K562 (cell line): Measurements from ENCODE around the gene TMEM135. TPM values are rescaled to one million over a fixed set of nuclear protein-coding genes. Genes with fewer than 3 reads are reported as not detected.

ENCODE experiments used
- ATAC-seq: fragments of 200-7000 bp; cut with Tn5 transposase; 3 replicates; pipeline ENCODE4 v1.9.1; 2020; ENCODE audit warnings: moderate library complexity
- BruUV-seq: library from RNA; stranded (reverse); fragments of 400-500 nt; replicated peaks from 2 replicates; lab custom pipeline; 2021; lab: Mats Ljungman, UMichigan
- CTCF ChIA-PET: fragments of 300-600 bp; formaldehyde crosslinking; extraction: SDS; loops from one replicate; lab custom pipeline; 2021; ENCODE audit warnings: low intra/inter-chr PET ratio; lab: Yijun Ruan, JAX
- POLR2A ChIA-PET: fragments of 300-600, 350-650 bp; sonication (Branson Sonifier 250); formaldehyde crosslinking; extraction: SDS; loops from one replicate; lab custom pipeline; 2021; ENCODE audit warnings: antibody characterized with exemption, inconsistent platforms; lab: Yijun Ruan, JAX
- DNase-seq, 4 experiments: peaks; one replicate each; pipeline versions ENCODE4 v3.0.0 to v3.0.0-alpha.2; 2011 to 2018; ENCODE audit warnings: low spot score in 3 of 4, mixed read lengths in 3 of 4; ENCODE audit errors: extremely low read depth in 1 of 4
- FAIRE-seq: peaks from 2 replicates; lab custom pipeline; 2011; peaks lifted over from hg19 to GRCh38; lab: Jason Lieb, UNC
- H2AFZ ChIP-seq: 2 replicates; pipeline ENCODE4 v1.6.0; 2011; ENCODE audit warnings: low read depth, low read length, control low read depth, inconsistent platforms
- H3K27ac ChIP-seq: fragments of 200-600 bp; 3 replicates; pipeline ENCODE4 v1.8.0; 2011; ENCODE audit warnings: low read depth, mild to moderate bottlenecking, control low read depth, inconsistent platforms, low read length, moderate library complexity, mixed read lengths; ENCODE audit errors: extremely low read depth
- H3K27me3 ChIP-seq, 2 experiments: fragments of 300-600 bp in 1 of 2; 2 replicates in 1 of 2; 3 replicates in 1 of 2; pipeline versions ENCODE4 v1.6.0 to v1.8.0; 2011; ENCODE audit warnings: inconsistent platforms in 2 of 2, low read length in 2 of 2, mild to moderate bottlenecking in 1 of 2, mixed read lengths in 1 of 2, moderate library complexity in 1 of 2; ENCODE audit not compliant: control insufficient read depth in 2 of 2, insufficient read depth in 2 of 2
- H3K36me3 ChIP-seq: fragments of 300-600 bp; 3 replicates; pipeline ENCODE4 v1.8.0; 2011; ENCODE audit warnings: mild to moderate bottlenecking, low read length, inconsistent platforms; ENCODE audit not compliant: control insufficient read depth, insufficient read depth
- H3K4me1 ChIP-seq, 2 experiments: fragments of 200-600 bp in 1 of 2; replicated peaks in 1 of 2; 2 replicates in 1 of 2; 3 replicates in 1 of 2; pipeline versions ENCODE4 v1.5.1 to v1.8.0; 2011; ENCODE audit warnings: inconsistent platforms in 2 of 2, low read length in 2 of 2, mild to moderate bottlenecking in 1 of 2, mixed read lengths in 1 of 2, moderate library complexity in 1 of 2; ENCODE audit not compliant: control insufficient read depth in 2 of 2, insufficient read depth in 2 of 2
- H3K4me2 ChIP-seq: 2 replicates; pipeline ENCODE4 v1.6.1; 2011; ENCODE audit warnings: low read length, control low read depth, inconsistent platforms, mixed read lengths; ENCODE audit not compliant: insufficient read depth
- H3K4me3 ChIP-seq: fragments of 200-600 bp; sonication (generic), shearing (Covaris generic); 2 replicates; pipeline ENCODE4 v1.5.1; 2016; ENCODE audit warnings: control low read depth, inconsistent platforms
- H3K79me2 ChIP-seq: fragments of 200-600 bp; 3 replicates; pipeline ENCODE4 v1.8.0; 2011; ENCODE audit warnings: low read length, inconsistent platforms; ENCODE audit not compliant: control insufficient read depth, insufficient read depth
- H3K9ac ChIP-seq, 2 experiments: 2 replicates each; pipeline versions ENCODE4 v1.6.0 to v1.6.1; 2011; ENCODE audit warnings: low read depth in 2 of 2, low read length in 2 of 2, control low read depth in 1 of 2, inconsistent platforms in 1 of 2, mild to moderate bottlenecking in 1 of 2, mixed read lengths in 1 of 2; ENCODE audit not compliant: insufficient read depth in 1 of 2
- H3K9me1 ChIP-seq: one replicate; pipeline ENCODE4 v1.6.0; 2011; ENCODE audit warnings: inconsistent platforms, mild to moderate bottlenecking, low read length, moderate library complexity; ENCODE audit not compliant: control insufficient read depth, insufficient read depth
- H3K9me3 ChIP-seq: replicated peaks from 2 replicates; pipeline ENCODE4 v1.5.1; 2011; ENCODE audit warnings: low read depth, low read length, inconsistent platforms; ENCODE audit not compliant: control insufficient read depth, insufficient read depth
- H4K20me1 ChIP-seq: replicated peaks from 2 replicates; pipeline ENCODE4 v1.6.1; 2011; ENCODE audit warnings: low read length, inconsistent platforms, mixed read lengths; ENCODE audit not compliant: control insufficient read depth, insufficient read depth
- BCOR ChIP-seq: fragments of 450-650 bp; IDR thresholded peaks from 2 replicates; pipeline ENCODE4 v1.6.1; 2016
- BDP1 ChIP-seq: IDR thresholded peaks from 3 replicates; pipeline ENCODE4 v1.6.1; 2011; ENCODE audit not compliant: insufficient read length, insufficient read depth
- CHAMP1 ChIP-seq: fragments of 450-650 bp; IDR thresholded peaks from 2 replicates; pipeline ENCODE4 v1.6.1; 2016; ENCODE audit warnings: mild to moderate bottlenecking
- CREM ChIP-seq: IDR thresholded peaks from 2 replicates; pipeline ENCODE4 v1.6.1; 2014; ENCODE audit warnings: antibody characterized with exemption, low read depth
- FOSL1 ChIP-seq: fragments of 200-800 bp; sonication (Bioruptor generic); conservative IDR thresholded peaks from 2 replicates; pipeline ENCODE4 v1.6.1; 2016; ENCODE audit warnings: missing genetic modification characterization, missing compliant biosample characterization
- HES1 ChIP-seq: fragments of 450-650 bp; IDR thresholded peaks from 2 replicates; pipeline ENCODE4 v1.6.1; 2016; ENCODE audit warnings: low read depth, mild to moderate bottlenecking, moderate library complexity
- HMGN3 ChIP-seq: IDR thresholded peaks from 2 replicates; pipeline ENCODE4 v1.6.1; 2011; ENCODE audit warnings: borderline replicate concordance, low read depth, mild to moderate bottlenecking, mixed read lengths, low read length; ENCODE audit not compliant: insufficient read length; ENCODE audit errors: extremely low read depth
- KAT8 ChIP-seq: fragments of 450-650 bp; IDR thresholded peaks from 2 replicates; pipeline ENCODE4 v1.6.1; 2016; ENCODE audit warnings: low read depth, mild to moderate bottlenecking
- MAFK ChIP-seq: IDR thresholded peaks from 2 replicates; pipeline ENCODE4 v1.6.1; 2011; ENCODE audit warnings: low read length, improper control_type of control experiment
- MEF2A ChIP-seq: IDR thresholded peaks from 2 replicates; pipeline ENCODE4 v1.6.1; 2011; ENCODE audit warnings: low read depth, mild to moderate bottlenecking, low read length, moderate library complexity; ENCODE audit not compliant: control insufficient read depth
- MTA2 ChIP-seq: fragments of 450-650 bp; IDR thresholded peaks from 2 replicates; pipeline ENCODE4 v1.6.1; 2016; ENCODE audit warnings: low read depth
- TRIM28 ChIP-seq: fragments of 450-650 bp; IDR thresholded peaks from 2 replicates; pipeline ENCODE4 v1.6.1; 2017
- ZC3H8 ChIP-seq: fragments of 450-650 bp; IDR thresholded peaks from 2 replicates; pipeline ENCODE4 v1.6.1; 2017
- ZFP36 ChIP-seq: fragments of 150-350 bp; IDR thresholded peaks from 2 replicates; pipeline ENCODE4 v1.6.1; 2018; ENCODE audit warnings: low read length, low read depth; ENCODE audit not compliant: partially characterized antibody
- ZFX ChIP-seq: sonication (generic); formaldehyde crosslinking; IDR thresholded peaks from 2 replicates; pipeline ENCODE4 v1.8.0; 2022; ENCODE audit warnings: mild to moderate bottlenecking, missing genetic modification reagents, moderate library complexity
- ZNF76 ChIP-seq: fragments of 250-450 bp; sonication (Bioruptor Pico); IDR thresholded peaks from 2 replicates; pipeline ENCODE4 v1.4.0; 2020; ENCODE audit warnings: mild to moderate bottlenecking, moderate library complexity, borderline replicate concordance
- WGBS: fragments of 100-300 bp; shearing (Covaris generic); methylation state at CpG from one replicate; pipeline ENCODE4 v1.1.6; 2016; ENCODE audit warnings: low coverage, mixed read lengths; ENCODE audit not compliant: insufficient coverage; ENCODE audit errors: missing lambda C conversion rate; 5-methylcytosine and 5-hydroxymethylcytosine counted together
- in situ Hi-C: fragments of 300-500 bp; cut with MboI; formaldehyde crosslinking; loops from 4 replicates; pipeline ENCODE4 v1.15.0; 2018; ENCODE audit warnings: inconsistent platforms, mixed read lengths
- intact Hi-C: fragments of 100-400 bp; cut with micrococcal nuclease; formaldehyde crosslinking; loops from 2 replicates; pipeline ENCODE4 v1.14.2; 2022
- polyA plus RNA-seq, 8 experiments: library from polyadenylated mRNA; depleted of rRNA in 4 of 8; stranded (reverse) in 5 of 8; unstranded in 3 of 8; fragments of >200 nt; fragmentation: Nextera tagmentation in 2 of 8; fragmentation: Illumina TruSeq in 1 of 8; extraction: Ambion mirVana in 2 of 8; extraction: Trizol in 1 of 8; gene quantifications; 2 replicates each; pipeline versions ENCODE4 v1.2.1 to v1.2.3, GENCODE V29; 2011 to 2014; ENCODE audit warnings: inconsistent platforms in 1 of 8, missing spikeins in 1 of 8
- total RNA-seq, 7 experiments: library from RNA; depleted of rRNA in 6 of 7; stranded (reverse); fragments of >200 nt in 6 of 7; fragmentation: Illumina TruSeq in 2 of 7; extraction: Trizol in 2 of 7; gene quantifications; 2 replicates each; pipeline versions ENCODE4 v1.2.1 to v1.2.3, GENCODE V29; 2011 to 2021; ENCODE audit warnings: low replicate concordance in 1 of 7
- TF ChIP-seq, protein P1 (sequence below): fragments of 450-650 bp; IDR thresholded peaks from 2 replicates; pipeline ENCODE4 v1.6.1; 2016; ENCODE audit warnings: antibody characterized with exemption
- TF ChIP-seq, protein P2 (sequence below), 3 experiments: IDR thresholded peaks in 2 of 3; conservative IDR thresholded peaks in 1 of 3; 2 replicates each; pipeline ENCODE4 v1.5.1; 2011 to 2012; ENCODE audit warnings: low read length in 3 of 3, mild to moderate bottlenecking in 3 of 3, control low read depth in 2 of 3, improper control_type of control experiment in 1 of 3, inconsistent platforms in 1 of 3, low read depth in 1 of 3, mixed read lengths in 1 of 3, moderate library complexity in 1 of 3; ENCODE audit not compliant: insufficient read depth in 2 of 3

Gene TMEM135
- total and polyA plus RNA-seq, 9 of the 15 experiments (the other 6 are each of a cell fraction or from before 2014, with no cell fraction given): 17.3 to 53.6 (median 24.9) TPM

DNA sequence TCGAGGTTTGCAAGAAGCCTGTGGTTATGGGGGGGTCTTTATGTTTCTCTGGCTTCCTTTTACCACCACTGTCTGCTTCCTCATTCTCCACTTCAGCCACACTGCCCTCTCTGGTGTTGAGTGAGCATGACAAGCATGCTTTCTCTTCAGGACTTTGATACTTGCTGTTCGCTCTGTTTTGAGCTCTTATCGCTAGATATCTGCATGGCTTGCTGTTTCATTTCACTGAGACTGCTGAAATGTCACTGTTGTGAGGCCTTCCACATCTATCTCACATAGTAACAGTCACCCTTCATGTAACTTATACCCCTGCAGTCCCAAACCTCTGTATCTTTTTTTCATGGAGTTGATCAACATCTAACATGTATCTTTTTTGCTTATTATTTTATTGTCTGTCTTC is 59.8 kb downstream of the TMEM135 start:
- Histone ChIP-seq H3K4me2 (peak overlapping the region; percentile 39), H3K27me3 (no peaks in the 10 kb centered on the region), H3K9ac (no peak overlapping the region), H3K4me1 (peaks cover 0 to 9% of the 10 kb centered on the region in 2 experiments; a peak in 2 of 5 replicates), H3K27ac (peak overlapping the region; percentile 48; the same call in 2 of the 3 replicates), H3K9me1 (no peaks in the 10 kb centered on the region), H2AFZ (peak overlapping the region; percentile 74), H3K79me2 (peaks cover 8% of the 10 kb centered on the region), H3K36me3 (peaks cover 32% of the 10 kb centered on the region), H4K20me1 (no peaks in the 10 kb centered on the region), H3K9me3 (no peaks in the 10 kb centered on the region), H3K4me3 (no peak overlapping the region)
- ChIA-PET POLR2A (interaction anchor here (0.7 to 1.5 kb wide), 7 partner anchors 9 to 1307 kb away, joined by 3 to 7 read pairs (median 4); partner anchors contain the start of gene TMEM135), CTCF (no interaction called here)
- intact Hi-C loops (loop anchor here (5.0 kb wide), 3 partner anchors 100 to 195 kb away; no protein-coding TSS in a partner anchor), in situ Hi-C loops (no loop called here)
- FAIRE-seq (peak; percentile 98), DNase-seq (peak; percentile 62 to 84 (median 66)), ATAC-seq (peak; percentile 99)
- no TSS peak for BruUV-seq
- 4% methylated on average over 3 of the region's 3 CpGs for WGBS
- TF ChIP-seq FOSL1 (tag) (no peak), ZNF76 (no peak), ZFX (no peak), BDP1 (no peak), HES1 (no peak), MTA2 (no peak), ZC3H8 (no peak), TRIM28 (0 out of 2 replicates have a peak, but pooled peaks have one; percentile 26), MAFK (peak; percentile 22; the same call in 1 of the 2 replicates), ZFP36 (peak; percentile 35), CHAMP1 (0 out of 2 replicates have a peak, but pooled peaks have one; percentile 39), MEF2A (no peak), CREM (peak; percentile 62; the same call in 1 of the 2 replicates), KAT8 (no peak), BCOR (0 out of 2 replicates have a peak, but pooled peaks have one; percentile 11), HMGN3 (no peak)
- TF ChIP-seq, protein P1, sequence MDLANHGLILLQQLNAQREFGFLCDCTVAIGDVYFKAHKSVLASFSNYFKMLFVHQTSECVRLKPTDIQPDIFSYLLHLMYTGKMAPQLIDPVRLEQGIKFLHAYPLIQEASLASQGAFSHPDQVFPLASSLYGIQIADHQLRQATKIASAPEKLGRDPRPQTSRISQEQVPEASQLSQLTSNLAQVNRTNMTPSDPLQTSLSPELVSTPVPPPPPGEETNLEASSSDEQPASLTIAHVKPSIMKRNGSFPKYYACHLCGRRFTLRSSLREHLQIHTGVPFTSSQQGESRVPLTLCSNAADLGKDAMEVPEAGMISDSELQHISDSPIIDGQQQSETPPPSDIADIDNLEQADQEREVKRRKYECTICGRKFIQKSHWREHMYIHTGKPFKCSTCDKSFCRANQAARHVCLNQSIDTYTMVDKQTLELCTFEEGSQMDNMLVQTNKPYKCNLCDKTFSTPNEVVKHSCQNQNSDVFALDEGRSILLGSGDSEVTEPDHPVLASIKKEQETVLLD: no peak
- TF ChIP-seq, protein P2, sequence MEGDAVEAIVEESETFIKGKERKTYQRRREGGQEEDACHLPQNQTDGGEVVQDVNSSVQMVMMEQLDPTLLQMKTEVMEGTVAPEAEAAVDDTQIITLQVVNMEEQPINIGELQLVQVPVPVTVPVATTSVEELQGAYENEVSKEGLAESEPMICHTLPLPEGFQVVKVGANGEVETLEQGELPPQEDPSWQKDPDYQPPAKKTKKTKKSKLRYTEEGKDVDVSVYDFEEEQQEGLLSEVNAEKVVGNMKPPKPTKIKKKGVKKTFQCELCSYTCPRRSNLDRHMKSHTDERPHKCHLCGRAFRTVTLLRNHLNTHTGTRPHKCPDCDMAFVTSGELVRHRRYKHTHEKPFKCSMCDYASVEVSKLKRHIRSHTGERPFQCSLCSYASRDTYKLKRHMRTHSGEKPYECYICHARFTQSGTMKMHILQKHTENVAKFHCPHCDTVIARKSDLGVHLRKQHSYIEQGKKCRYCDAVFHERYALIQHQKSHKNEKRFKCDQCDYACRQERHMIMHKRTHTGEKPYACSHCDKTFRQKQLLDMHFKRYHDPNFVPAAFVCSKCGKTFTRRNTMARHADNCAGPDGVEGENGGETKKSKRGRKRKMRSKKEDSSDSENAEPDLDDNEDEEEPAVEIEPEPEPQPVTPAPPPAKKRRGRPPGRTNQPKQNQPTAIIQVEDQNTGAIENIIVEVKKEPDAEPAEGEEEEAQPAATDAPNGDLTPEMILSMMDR (IDR thresholded peaks at IDR 0.05 in 2 of 3, conservative IDR thresholded peaks at IDR 0.05 in 1 of 3; ENCODE audit: insufficient read depth in 2 of 3, low read depth in 1 of 3, low read length in 3 of 3): peak; percentile 76 to 81 (median 80)
